Activated naive CD8-positive, alpha-beta T cell treated with anti-CD3 and anti-CD28 coated beads, Interleukin-2, amount 50 U/mL, for 24 hours (primary cell): Measurements from ENCODE around the gene TWIST2.

ENCODE experiments used
- ATAC-seq: fragments of 150-1000 bp; cut with Tn5 transposase; one replicate; pipeline ENCODE4 v1.10.0; 2021
- DNase-seq: peaks from one replicate; pipeline ENCODE4 v3.0.0; 2021
- H3K27ac Mint-ChIP-seq: one replicate; pipeline ENCODE4 v1.8.0; 2021; ENCODE audit warnings: mild to moderate bottlenecking, mixed read lengths
- H3K27me3 Mint-ChIP-seq: one replicate; pipeline ENCODE4 v1.8.0; 2021; ENCODE audit warnings: mixed read lengths
- H3K36me3 Mint-ChIP-seq: one replicate; pipeline ENCODE4 v1.8.0; 2021; ENCODE audit warnings: low read depth, mixed read lengths
- H3K4me1 Mint-ChIP-seq: one replicate; pipeline ENCODE4 v1.8.0; 2021; ENCODE audit warnings: mixed read lengths
- H3K4me3 Mint-ChIP-seq: one replicate; pipeline ENCODE4 v1.8.0; 2021; ENCODE audit warnings: mild to moderate bottlenecking, moderate library complexity, mixed read lengths
- H3K9me3 Mint-ChIP-seq: one replicate; pipeline ENCODE4 v1.8.0; 2021; ENCODE audit warnings: mixed read lengths

The TWIST2 gene

DNA sequence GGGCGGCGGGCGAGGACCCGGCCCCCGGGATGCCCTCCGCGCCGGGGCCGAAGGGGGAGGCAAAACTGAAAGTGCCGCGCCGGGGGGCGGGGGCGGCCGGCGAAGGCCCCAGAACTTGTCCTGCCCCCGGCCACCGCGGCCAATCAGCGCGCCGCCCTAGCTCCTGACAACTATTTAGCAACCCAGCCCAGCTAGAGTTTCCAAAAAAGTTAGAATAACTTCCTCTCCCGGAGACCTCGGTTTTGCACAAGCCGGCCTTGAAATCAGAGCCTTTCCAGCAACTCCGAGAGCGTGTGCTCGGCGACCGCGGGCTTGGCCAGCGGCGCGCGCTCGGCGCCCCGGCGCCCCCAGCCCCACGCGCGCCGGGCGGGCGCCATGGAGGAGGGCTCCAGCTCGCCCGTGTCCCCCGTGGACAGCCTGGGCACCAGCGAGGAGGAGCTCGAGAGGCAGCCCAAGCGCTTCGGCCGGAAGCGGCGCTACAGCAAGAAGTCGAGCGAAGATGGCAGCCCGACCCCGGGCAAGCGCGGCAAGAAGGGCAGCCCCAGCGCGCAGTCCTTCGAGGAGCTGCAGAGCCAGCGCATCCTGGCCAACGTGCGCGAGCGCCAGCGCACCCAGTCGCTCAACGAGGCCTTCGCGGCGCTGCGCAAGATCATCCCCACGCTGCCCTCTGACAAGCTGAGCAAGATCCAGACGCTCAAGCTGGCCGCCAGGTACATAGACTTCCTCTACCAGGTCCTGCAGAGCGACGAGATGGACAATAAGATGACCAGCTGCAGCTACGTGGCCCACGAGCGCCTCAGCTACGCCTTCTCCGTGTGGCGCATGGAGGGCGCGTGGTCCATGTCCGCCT is at the start of gene TWIST2:
Gene TWIST2 (plus strand): TSS at position 245 of the 850 bp plus-strand sequence. CDS start 131 bp downstream, at position 376.
- no peaks in the 10 kb centered on the region for H3K9me3 Mint-ChIP-seq
- no peak within 1 kb of the TSS for H3K27ac Mint-ChIP-seq
- H3K4me3 Mint-ChIP-seq: no peak within 1 kb of the TSS
- DNase-seq (no peak), ATAC-seq (no peak)
- H3K36me3 Mint-ChIP-seq: no peaks in the 10 kb centered on the region
- H3K4me1 Mint-ChIP-seq: no peaks in the 10 kb centered on the region
- peaks cover 61% of the 10 kb centered on the region for H3K27me3 Mint-ChIP-seq

DNA sequence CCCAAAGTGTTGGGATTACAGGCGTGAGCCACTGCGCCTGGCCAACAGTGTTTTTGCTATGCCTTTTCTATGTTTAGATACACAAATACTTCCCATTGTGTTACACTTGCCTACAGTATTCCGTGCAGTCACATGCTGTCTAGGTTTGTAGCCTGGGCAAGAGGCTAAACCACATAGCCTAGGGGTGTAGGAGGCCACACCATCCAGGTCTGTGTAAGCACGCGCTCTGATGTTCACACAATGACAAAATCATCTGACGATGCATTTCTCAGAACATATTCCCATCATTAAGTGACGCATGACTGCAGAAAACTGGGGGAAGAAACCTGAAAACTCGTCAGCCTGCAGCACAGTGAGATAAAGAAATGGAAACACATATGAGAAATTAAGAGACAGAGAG is 46.1 kb upstream of the TWIST2 start:
- DNase-seq (no peak), ATAC-seq (no peak)
- Mint-ChIP-seq H3K4me3 (no peak overlapping the region), H3K27me3 (peaks cover 8% of the 10 kb centered on the region), H3K9me3 (no peaks in the 10 kb centered on the region), H3K27ac (no peak overlapping the region), H3K4me1 (no peaks in the 10 kb centered on the region), H3K36me3 (no peaks in the 10 kb centered on the region)

DNA sequence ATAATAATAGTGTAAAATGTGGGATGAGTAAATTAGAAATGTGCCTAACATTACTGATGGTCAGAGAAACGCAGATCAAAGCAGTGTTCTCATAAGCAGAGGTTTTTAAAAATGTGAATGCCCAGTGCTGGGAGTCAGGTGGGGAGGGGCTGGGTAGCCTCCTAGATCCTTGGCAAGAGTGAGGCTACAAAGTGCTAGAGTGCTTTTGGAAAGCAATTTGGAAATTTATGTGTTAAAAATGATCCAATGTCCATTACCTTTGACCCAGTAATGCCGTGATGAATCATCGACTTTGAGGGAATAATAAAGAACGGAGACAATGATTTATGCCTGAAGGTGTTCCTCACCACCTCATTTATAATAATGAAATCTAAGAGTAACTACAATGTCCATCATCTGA is 44.9 kb upstream of the TWIST2 start:
- H3K27ac Mint-ChIP-seq: no peak overlapping the region
- no peaks in the 10 kb centered on the region for H3K36me3 Mint-ChIP-seq
- no peaks in the 10 kb centered on the region for H3K4me1 Mint-ChIP-seq
- ATAC-seq (no peak), DNase-seq (no peak)
- H3K4me3 Mint-ChIP-seq: no peak overlapping the region
- peaks cover 6% of the 10 kb centered on the region for H3K27me3 Mint-ChIP-seq
- H3K9me3 Mint-ChIP-seq: no peaks in the 10 kb centered on the region

DNA sequence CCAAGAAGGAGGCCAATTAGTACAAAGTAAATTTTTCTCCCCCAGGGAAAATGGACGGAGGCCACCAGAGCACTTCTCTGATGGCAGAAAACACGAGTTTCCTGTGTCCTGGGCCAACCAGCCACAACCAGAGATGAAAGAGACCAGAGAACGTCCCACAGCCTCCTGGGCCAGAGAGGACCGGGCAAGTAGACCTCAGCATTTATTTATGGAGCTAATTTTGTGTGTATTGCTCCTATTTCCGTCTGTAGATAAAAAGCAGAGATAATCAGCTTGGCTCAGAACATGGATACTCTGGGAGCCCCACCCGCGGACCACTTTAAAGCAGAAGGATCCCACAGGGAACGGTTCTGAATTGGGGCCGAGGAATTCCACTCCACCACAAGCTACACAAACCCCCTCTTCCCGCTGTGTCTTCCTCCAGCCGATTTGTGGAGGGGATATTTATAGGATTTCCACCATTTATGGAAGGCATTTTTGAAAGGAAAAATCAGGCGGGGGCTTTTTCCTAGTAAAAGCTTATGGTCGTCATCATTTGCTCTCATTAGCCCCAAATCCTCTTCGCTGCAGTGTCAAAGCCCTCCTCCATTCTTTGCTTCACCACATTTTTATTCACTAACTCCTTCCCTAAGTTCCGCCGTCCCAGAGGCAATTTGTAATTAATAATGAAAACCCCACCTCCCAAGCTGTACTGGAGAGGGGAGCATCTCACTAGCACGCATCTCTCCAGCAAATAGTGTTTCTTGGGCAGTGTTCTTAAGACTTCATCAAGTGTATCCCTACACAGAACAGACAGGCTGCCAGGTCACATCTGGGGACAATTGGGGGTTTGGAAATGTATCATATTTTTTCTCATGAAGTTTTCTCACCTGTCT is 43.7 kb upstream of the TWIST2 start:
- DNase-seq (no peak), ATAC-seq (no peak)
- Mint-ChIP-seq H3K36me3 (no peaks in the 10 kb centered on the region), H3K4me1 (no peaks in the 10 kb centered on the region), H3K4me3 (no peak overlapping the region), H3K9me3 (peaks cover 7% of the 10 kb centered on the region), H3K27me3 (peaks cover 10% of the 10 kb centered on the region), H3K27ac (no peak overlapping the region)

DNA sequence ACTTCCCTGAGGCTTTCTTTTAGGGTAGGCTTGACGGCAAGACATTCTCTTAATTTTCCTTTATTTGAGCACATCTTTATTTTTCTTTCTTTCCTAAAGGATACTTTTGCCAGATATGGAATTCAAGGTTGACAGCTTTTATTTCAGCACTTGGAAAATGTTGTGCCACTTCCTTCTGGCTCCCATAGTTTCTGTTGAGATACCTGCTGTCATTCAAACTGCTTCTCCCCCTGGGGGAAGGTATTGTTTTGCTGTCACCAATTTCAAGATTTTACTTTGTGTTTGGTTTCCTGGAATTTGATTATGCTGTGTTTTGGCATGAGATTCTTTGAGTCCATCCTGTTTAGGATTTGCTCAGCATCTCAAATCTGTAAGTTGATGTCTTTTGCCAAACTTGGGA is 39.1 kb upstream of the TWIST2 start:
- Mint-ChIP-seq H3K4me1 (no peaks in the 10 kb centered on the region), H3K27me3 (peaks cover 8% of the 10 kb centered on the region), H3K9me3 (peaks cover 9% of the 10 kb centered on the region), H3K36me3 (no peaks in the 10 kb centered on the region), H3K4me3 (no peak overlapping the region), H3K27ac (no peak overlapping the region)
- ATAC-seq (no peak), DNase-seq (no peak)

DNA sequence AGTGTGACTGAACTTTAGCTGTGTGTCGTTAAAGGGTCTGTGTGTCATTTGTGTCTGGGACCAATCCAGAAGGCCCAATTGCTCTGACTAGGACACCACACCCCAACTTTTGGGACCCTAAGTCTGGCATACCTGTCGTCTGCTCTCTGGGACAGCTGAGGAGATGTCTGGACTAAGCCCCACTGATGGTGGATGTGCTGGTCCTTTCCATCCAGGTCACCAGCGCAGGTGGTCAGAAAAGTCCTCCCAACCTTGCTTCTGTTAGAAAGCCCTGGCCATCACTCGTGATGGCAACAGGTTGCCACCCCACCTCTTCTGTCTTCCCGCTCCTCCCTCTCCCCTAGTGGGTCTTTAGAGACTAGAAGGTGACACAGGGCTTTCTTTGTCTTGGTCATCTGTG is 37.6 kb upstream of the TWIST2 start:
- Mint-ChIP-seq H3K27me3 (peaks cover 15% of the 10 kb centered on the region), H3K4me1 (no peaks in the 10 kb centered on the region), H3K4me3 (no peak overlapping the region), H3K27ac (no peak overlapping the region), H3K9me3 (peaks cover 9% of the 10 kb centered on the region), H3K36me3 (no peaks in the 10 kb centered on the region)
- DNase-seq (no peak), ATAC-seq (no peak)

DNA sequence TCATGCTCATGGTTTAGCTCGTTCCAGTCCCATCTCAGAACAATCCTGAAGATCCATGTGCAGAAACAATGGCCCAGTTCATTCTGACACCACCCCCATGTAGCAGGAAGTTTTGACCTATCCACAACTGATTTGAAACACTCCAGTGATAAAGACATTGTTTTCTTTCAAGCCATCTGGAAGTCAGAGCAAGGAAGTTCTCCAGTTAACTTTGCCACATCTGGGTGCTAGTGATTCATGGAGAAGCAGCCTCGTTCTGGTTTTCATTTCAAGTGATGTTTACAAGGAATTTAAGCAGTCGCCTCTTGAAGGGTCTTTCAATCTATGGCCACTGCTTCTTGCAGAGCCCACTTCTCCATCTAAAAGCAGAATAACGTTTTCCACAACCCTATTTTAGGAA is 36.6 kb upstream of the TWIST2 start:
- H3K9me3 Mint-ChIP-seq: peaks cover 9% of the 10 kb centered on the region
- H3K27me3 Mint-ChIP-seq: peaks cover 20% of the 10 kb centered on the region
- H3K4me3 Mint-ChIP-seq: no peak overlapping the region
- no peak for DNase-seq
- no peaks in the 10 kb centered on the region for H3K36me3 Mint-ChIP-seq
- ATAC-seq: no peak
- no peak overlapping the region for H3K27ac Mint-ChIP-seq
- no peaks in the 10 kb centered on the region for H3K4me1 Mint-ChIP-seq

DNA sequence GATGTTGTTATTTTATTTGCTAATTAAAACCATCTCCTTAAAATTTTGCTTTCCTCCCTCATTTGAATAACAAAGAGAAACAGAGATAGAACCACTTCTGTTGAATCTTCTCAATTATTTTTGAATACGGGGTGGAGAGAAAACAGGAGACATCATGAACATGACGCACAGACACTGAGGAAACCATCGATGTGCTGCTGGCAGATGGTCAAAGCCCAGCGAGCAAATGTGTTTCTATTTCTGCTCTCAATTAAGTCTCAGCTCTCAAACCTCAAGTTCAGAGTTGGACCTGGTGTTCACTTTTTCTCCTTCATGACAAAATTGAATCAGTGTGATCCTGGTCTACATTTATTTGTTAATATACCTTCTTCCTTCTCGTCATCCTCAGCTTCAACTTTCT is 36.1 kb upstream of the TWIST2 start:
- no peaks in the 10 kb centered on the region for H3K36me3 Mint-ChIP-seq
- H3K27ac Mint-ChIP-seq: no peak overlapping the region
- peaks cover 9% of the 10 kb centered on the region for H3K9me3 Mint-ChIP-seq
- H3K4me3 Mint-ChIP-seq: no peak overlapping the region
- ATAC-seq: no peak
- no peaks in the 10 kb centered on the region for H3K4me1 Mint-ChIP-seq
- DNase-seq: no peak
- peaks cover 20% of the 10 kb centered on the region for H3K27me3 Mint-ChIP-seq

DNA sequence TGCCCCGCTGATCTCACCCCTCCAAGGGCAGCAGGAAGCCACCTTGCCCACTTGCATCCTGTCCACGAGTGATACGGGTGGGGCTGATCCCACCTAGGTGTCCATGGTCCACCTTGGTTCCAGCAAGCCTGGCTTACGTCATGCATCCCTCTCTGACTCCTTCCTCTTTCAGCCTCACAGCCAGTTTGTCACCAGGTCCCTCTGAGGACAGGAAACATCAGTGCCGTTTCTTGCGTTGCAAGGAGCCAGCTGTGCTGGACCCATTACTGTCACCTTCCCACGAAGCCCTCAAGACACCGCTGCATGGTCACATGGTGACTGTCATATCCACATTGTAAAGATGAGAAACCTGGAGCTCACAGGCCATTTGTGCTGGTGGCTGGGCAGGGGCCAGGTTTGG is 34.8 kb upstream of the TWIST2 start:
- no peak for ATAC-seq
- H3K27ac Mint-ChIP-seq: no peak overlapping the region
- DNase-seq: no peak

DNA sequence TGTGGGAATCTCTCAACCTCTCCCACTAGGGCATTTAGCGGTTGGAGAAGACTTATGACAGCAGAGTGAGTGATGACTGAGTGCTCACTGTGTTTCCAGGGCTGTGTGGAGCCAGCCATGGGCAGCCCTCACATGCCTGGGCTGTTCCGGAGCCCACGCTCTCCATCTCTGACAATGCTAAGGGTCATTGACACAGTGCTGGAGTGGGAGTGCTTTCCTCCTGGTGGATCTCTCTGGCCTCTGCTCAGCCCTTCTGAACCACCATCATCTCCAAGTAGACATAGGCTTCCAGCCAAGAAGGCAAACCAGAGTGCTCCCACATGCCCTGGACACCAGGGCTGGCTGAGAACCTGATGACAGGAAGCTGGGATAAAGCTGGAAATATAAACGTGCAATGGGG is 33.1 kb upstream of the TWIST2 start:
- Mint-ChIP-seq H3K4me1 (no peaks in the 10 kb centered on the region), H3K4me3 (no peak overlapping the region), H3K27ac (no peak overlapping the region), H3K36me3 (no peaks in the 10 kb centered on the region), H3K27me3 (peaks cover 39% of the 10 kb centered on the region), H3K9me3 (peaks cover 4% of the 10 kb centered on the region)
- ATAC-seq (no peak), DNase-seq (no peak)

More for the DNA sequence above, 34.8 kb upstream of the TWIST2 start:
- Mint-ChIP-seq H3K27me3 (peaks cover 28% of the 10 kb centered on the region), H3K36me3 (no peaks in the 10 kb centered on the region), H3K9me3 (peaks cover 9% of the 10 kb centered on the region), H3K4me3 (no peak overlapping the region), H3K4me1 (no peaks in the 10 kb centered on the region)

DNA sequence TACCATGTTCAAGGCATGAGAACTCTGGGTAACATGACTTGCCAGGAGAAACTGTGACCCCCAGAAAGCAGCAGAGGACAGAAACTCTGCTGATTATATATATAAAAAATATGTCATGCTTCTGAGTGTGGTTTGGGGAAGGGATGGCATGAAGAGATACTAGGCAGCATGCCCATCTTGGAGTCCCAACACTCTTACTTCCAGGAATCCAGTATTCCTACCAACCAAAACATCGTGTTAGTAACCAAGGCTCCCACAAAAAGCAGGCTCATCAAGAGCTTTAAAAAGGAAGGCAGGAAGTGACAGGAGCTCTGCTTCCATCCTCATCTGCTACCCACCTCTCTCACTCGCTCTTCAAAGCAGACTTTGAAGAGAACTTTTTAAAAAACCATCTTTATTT is 31.6 kb upstream of the TWIST2 start:
- peaks cover 9% of the 10 kb centered on the region for H3K9me3 Mint-ChIP-seq
- no peak for ATAC-seq
- H3K27me3 Mint-ChIP-seq: peaks cover 48% of the 10 kb centered on the region
- H3K27ac Mint-ChIP-seq: no peak overlapping the region
- H3K4me1 Mint-ChIP-seq: no peaks in the 10 kb centered on the region
- no peak overlapping the region for H3K4me3 Mint-ChIP-seq
- H3K36me3 Mint-ChIP-seq: no peaks in the 10 kb centered on the region
- no peak for DNase-seq

DNA sequence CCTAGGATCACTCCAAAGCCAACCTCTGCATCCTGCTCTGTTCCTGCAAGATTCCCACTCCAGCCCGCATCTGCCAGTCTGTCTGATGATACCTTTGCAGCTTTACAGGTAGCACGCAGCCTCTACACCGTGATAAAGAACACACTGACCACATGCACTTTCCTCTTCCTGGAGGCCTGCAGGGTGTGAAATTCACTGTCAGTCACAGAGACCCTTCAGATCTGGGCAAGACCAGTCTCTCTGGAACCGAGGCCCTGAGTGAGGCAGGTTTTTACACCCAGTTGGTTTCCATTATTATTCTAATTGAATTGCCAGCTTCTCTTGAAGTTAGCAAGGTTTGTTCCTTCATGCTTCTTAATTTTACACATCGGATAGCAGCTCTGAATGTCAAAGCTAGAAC is 30.5 kb upstream of the TWIST2 start:
- no peak overlapping the region for H3K27ac Mint-ChIP-seq
- H3K4me3 Mint-ChIP-seq: no peak overlapping the region
- ATAC-seq (no peak), DNase-seq (no peak)
- peaks cover 9% of the 10 kb centered on the region for H3K9me3 Mint-ChIP-seq
- H3K36me3 Mint-ChIP-seq: no peaks in the 10 kb centered on the region
- peaks cover 52% of the 10 kb centered on the region for H3K27me3 Mint-ChIP-seq
- H3K4me1 Mint-ChIP-seq: no peaks in the 10 kb centered on the region

DNA sequence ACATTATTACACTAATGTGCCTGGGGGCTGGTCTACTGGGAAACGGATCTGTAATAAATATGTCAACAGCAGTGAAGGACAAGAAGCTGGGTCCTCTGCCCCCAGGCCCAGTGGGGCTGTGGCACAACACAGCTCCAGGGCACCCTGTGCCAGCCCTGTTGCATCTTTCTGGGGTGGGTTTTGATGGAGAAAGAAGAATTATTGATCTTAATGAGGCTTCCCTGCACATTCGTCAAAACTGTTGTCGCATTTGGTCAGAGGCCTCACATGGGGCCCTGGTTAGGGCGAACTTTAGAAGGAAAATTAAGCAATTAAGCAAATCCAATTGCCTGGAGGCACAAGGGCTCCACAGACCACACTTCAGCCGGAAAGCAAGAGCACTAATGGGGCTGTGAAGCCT is 30.0 kb upstream of the TWIST2 start:
- no peaks in the 10 kb centered on the region for H3K36me3 Mint-ChIP-seq
- peaks cover 52% of the 10 kb centered on the region for H3K27me3 Mint-ChIP-seq
- ATAC-seq: no peak
- H3K27ac Mint-ChIP-seq: no peak overlapping the region
- no peak for DNase-seq
- peaks cover 9% of the 10 kb centered on the region for H3K9me3 Mint-ChIP-seq
- no peak overlapping the region for H3K4me3 Mint-ChIP-seq
- H3K4me1 Mint-ChIP-seq: no peaks in the 10 kb centered on the region

DNA sequence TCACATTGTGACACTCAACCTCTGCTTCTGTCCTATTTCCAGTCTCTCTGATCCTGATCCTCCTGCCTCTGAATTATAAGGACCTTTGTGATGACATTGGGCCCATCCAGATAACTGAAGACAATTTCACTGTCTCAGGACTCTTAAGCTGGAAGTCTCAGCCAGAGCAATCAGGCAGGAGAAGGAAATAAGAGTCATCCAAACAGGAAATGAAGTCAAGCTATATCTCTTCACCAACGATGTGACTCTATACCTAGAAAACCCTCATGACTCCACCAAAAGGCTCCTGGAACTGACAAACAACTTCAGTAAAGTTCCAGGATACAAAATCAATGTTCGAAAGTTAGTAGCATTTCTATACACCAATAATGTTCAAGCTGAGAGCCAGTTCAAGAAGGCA is 29.3 kb upstream of the TWIST2 start:
- peaks cover 9% of the 10 kb centered on the region for H3K9me3 Mint-ChIP-seq
- peaks cover 49% of the 10 kb centered on the region for H3K27me3 Mint-ChIP-seq
- no peaks in the 10 kb centered on the region for H3K36me3 Mint-ChIP-seq
- ATAC-seq (no peak), DNase-seq (no peak)
- no peaks in the 10 kb centered on the region for H3K4me1 Mint-ChIP-seq
- H3K27ac Mint-ChIP-seq: no peak overlapping the region
- no peak overlapping the region for H3K4me3 Mint-ChIP-seq

DNA sequence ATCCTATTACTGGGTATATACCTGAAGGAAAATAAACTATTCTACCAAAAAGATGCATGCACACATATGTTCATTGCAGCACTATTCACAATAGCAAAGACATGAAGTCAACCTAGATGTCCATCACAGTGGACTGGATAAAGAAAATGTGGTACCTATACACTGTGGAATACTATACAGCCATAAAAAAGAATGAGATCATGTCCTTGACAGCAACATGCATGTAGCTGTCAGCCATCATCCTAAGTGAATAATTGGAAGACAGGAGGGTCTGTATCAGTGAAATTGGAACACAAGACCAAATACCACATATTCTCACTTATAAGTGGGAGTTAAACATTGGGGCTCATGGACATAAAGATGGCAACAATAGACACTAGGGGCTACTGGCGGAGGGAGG is 27.7 kb upstream of the TWIST2 start:
- Mint-ChIP-seq H3K27me3 (peaks cover 47% of the 10 kb centered on the region), H3K9me3 (peaks cover 21% of the 10 kb centered on the region), H3K27ac (no peak overlapping the region), H3K4me1 (no peaks in the 10 kb centered on the region), H3K36me3 (no peaks in the 10 kb centered on the region), H3K4me3 (no peak overlapping the region)
- no peak for DNase-seq
- no peak for ATAC-seq
